Mesothelial cell of epicardium (in vitro differentiated cells): ENCODE measurements around the gene MANF. TPM values are rescaled to one million over a fixed set of nuclear protein-coding genes. Genes with fewer than 3 reads are reported as not detected.
A peak's percentile ranks its signal among the peaks of the same experiment; 100 is the strongest.

ENCODE experiments used
- DNase-seq, 2 experiments: peaks; one replicate each; pipeline ENCODE4 v3.0.0; 2021; ENCODE audit warnings: low spot score in 2 of 2; ENCODE audit not compliant: unreplicated experiment in 2 of 2
- H3K27ac Mint-ChIP-seq: 2 replicates; pipeline ENCODE4 v1.8.0; 2021; ENCODE audit warnings: mixed read lengths
- H3K27me3 Mint-ChIP-seq: 2 replicates; pipeline ENCODE4 v1.8.0; 2021; ENCODE audit warnings: low read depth, mixed read lengths
- H3K36me3 Mint-ChIP-seq: 2 replicates; pipeline ENCODE4 v1.8.0; 2021; ENCODE audit warnings: mixed read lengths
- H3K4me1 Mint-ChIP-seq: 2 replicates; pipeline ENCODE4 v1.8.0; 2021; ENCODE audit warnings: mixed read lengths
- H3K4me3 Mint-ChIP-seq: 2 replicates; pipeline ENCODE4 v1.8.0; 2021; ENCODE audit warnings: mild to moderate bottlenecking, moderate library complexity, mixed read lengths
- H3K9me3 Mint-ChIP-seq: 2 replicates; pipeline ENCODE4 v1.8.0; 2021; ENCODE audit warnings: mixed read lengths
- total RNA-seq: library from RNA; stranded (reverse); gene quantifications from 3 replicates; pipeline ENCODE4 v1.2.1, GENCODE V29; 2021
- TF ChIP-seq, protein P1 (sequence below): fragments of 200-600 bp; sonication (generic); IDR thresholded peaks from one replicate; pipeline ENCODE4 v1.5.0; 2021; ENCODE audit warnings: antibody characterized with exemption; ENCODE audit not compliant: unreplicated experiment

Gene MANF
- total RNA-seq, 1 donor from 2014 or later: 99.7 TPM

- DNase-seq: no peak
- Mint-ChIP-seq H3K4me3 (no peak overlapping the region), H3K9me3 (no peaks in the 10 kb centered on the region), H3K27me3 (no peaks in the 10 kb centered on the region), H3K4me1 (peaks cover 11% of the 10 kb centered on the region), H3K36me3 (no peaks in the 10 kb centered on the region), H3K27ac (no peak overlapping the region)
- TF ChIP-seq, protein P1, sequence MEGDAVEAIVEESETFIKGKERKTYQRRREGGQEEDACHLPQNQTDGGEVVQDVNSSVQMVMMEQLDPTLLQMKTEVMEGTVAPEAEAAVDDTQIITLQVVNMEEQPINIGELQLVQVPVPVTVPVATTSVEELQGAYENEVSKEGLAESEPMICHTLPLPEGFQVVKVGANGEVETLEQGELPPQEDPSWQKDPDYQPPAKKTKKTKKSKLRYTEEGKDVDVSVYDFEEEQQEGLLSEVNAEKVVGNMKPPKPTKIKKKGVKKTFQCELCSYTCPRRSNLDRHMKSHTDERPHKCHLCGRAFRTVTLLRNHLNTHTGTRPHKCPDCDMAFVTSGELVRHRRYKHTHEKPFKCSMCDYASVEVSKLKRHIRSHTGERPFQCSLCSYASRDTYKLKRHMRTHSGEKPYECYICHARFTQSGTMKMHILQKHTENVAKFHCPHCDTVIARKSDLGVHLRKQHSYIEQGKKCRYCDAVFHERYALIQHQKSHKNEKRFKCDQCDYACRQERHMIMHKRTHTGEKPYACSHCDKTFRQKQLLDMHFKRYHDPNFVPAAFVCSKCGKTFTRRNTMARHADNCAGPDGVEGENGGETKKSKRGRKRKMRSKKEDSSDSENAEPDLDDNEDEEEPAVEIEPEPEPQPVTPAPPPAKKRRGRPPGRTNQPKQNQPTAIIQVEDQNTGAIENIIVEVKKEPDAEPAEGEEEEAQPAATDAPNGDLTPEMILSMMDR: no peak
Measured at GRCh38 chr3:51379746-51380455, 5.2 kb upstream of the MANF start.

GRCh38 chr3:51380601-51381332 lies 4.3 kb upstream of the MANF start:
- Mint-ChIP-seq H3K27ac (no peak overlapping the region), H3K27me3 (no peaks in the 10 kb centered on the region), H3K4me1 (peaks cover 14% of the 10 kb centered on the region), H3K9me3 (no peaks in the 10 kb centered on the region), H3K36me3 (no peaks in the 10 kb centered on the region), H3K4me3 (no peak overlapping the region)
- DNase-seq: no peak
- TF ChIP-seq, protein P1: no peak

DNA sequence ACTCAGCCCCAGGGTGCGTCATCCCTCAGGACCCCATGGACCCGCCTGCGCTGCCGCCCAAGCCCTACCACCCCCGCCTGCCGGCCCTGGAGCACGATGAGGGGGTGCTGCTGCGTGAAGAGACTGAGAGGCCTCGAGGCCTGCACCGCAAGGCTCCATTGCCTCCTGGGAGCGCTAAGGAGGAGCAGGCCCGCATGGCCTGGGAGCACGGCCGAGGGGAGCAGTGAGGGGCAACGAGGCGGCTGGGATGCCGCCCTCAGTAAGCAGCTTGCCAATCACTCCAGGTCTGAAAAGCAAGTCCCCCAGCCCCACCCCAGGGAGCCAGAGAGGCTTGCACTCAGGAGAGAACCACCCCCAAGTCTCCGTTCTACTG lies 3.8 kb upstream of the MANF start:
- no peak overlapping the region for H3K27ac Mint-ChIP-seq

GRCh38 chr3:51382076-51382745 lies 2.9 kb upstream of the MANF start:
- TF ChIP-seq, protein P1: no peak

More for the DNA sequence above, 3.8 kb upstream of the MANF start:
- DNase-seq: no peak
- peaks cover 20% of the 10 kb centered on the region for H3K4me1 Mint-ChIP-seq
- H3K36me3 Mint-ChIP-seq: no peaks in the 10 kb centered on the region
- no peak overlapping the region for H3K4me3 Mint-ChIP-seq
- TF ChIP-seq, protein P1: no peak
- H3K9me3 Mint-ChIP-seq: no peaks in the 10 kb centered on the region
- no peaks in the 10 kb centered on the region for H3K27me3 Mint-ChIP-seq

GRCh38 chr3:51382947-51383578 lies 2.0 kb upstream of the MANF start:
- Mint-ChIP-seq H3K27me3 (no peaks in the 10 kb centered on the region), H3K4me1 (peaks cover 34% of the 10 kb centered on the region), H3K27ac (peak overlapping the region; percentile 79), H3K36me3 (no peaks in the 10 kb centered on the region), H3K4me3 (peak overlapping the region; percentile 97), H3K9me3 (no peaks in the 10 kb centered on the region)
- DNase-seq: no peak
- TF ChIP-seq, protein P1: no peak

More at GRCh38 chr3:51382076-51382745, 2.9 kb upstream of the MANF start:
- no peaks in the 10 kb centered on the region for H3K36me3 Mint-ChIP-seq
- no peaks in the 10 kb centered on the region for H3K27me3 Mint-ChIP-seq
- peaks cover 26% of the 10 kb centered on the region for H3K4me1 Mint-ChIP-seq
- H3K27ac Mint-ChIP-seq: no peak overlapping the region
- H3K4me3 Mint-ChIP-seq: no peak overlapping the region
- DNase-seq: no peak
- no peaks in the 10 kb centered on the region for H3K9me3 Mint-ChIP-seq
